GM10248 (cell line): Measurements from ENCODE around the gene COCH.

ENCODE experiments used
- CTCF ChIA-PET: fragments of 300-600 bp; sonication (Branson Sonifier 250); formaldehyde crosslinking; extraction: SDS; loops from one replicate; lab custom pipeline; 2021; ENCODE audit warnings: antibody characterized with exemption; lab: Yijun Ruan, JAX
- POLR2A ChIA-PET: fragments of 350-650 bp; sonication (Branson Sonifier 250); formaldehyde crosslinking; extraction: SDS; loops from one replicate; lab custom pipeline; 2020; ENCODE audit warnings: antibody characterized with exemption; lab: Yijun Ruan, JAX
- DNase-seq: peaks from one replicate; pipeline ENCODE4 v3.0.0; 2012; ENCODE audit errors: extremely low spot score
- TF ChIP-seq, protein P1 (sequence below): IDR thresholded peaks from 2 replicates; pipeline ENCODE4 v1.5.1; 2012; ENCODE audit warnings: mild to moderate bottlenecking, low read depth; ENCODE audit errors: extremely low read depth, missing control alignments, control extremely low read depth

The COCH gene

DNA sequence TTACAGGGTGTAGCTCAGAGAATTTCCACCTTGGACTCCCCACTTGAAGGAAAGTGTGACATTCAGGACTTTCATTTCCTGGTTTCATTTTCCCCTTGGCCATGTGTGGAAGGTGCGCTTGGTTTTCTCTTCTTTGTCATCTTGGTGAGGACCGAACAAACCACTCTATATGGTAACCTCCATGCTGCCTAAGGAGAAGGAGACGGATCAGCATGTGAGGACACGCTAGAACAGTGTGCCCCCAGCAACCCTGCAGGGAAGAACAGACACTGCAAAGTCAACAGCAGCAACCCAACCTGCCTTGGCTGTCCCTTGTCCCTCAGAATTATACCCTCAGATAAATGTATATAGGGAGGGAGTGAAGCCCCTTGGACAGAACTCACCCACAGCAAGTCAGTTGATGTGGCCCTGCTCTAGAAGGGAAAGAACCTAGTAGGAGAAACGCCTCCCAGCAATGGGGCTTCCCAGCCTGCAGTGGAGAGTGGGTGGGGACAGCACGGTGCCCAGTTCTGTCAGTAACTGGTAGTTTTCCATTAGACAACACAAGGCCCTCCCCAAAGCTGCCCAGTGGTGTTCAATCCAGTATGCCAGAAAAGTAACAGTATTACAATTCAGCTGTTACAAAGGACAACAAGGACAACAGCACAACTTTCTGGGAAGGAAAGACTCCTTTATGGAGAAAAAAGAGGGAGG is 18.9 kb upstream of the COCH start:
- TF ChIP-seq, protein P1, sequence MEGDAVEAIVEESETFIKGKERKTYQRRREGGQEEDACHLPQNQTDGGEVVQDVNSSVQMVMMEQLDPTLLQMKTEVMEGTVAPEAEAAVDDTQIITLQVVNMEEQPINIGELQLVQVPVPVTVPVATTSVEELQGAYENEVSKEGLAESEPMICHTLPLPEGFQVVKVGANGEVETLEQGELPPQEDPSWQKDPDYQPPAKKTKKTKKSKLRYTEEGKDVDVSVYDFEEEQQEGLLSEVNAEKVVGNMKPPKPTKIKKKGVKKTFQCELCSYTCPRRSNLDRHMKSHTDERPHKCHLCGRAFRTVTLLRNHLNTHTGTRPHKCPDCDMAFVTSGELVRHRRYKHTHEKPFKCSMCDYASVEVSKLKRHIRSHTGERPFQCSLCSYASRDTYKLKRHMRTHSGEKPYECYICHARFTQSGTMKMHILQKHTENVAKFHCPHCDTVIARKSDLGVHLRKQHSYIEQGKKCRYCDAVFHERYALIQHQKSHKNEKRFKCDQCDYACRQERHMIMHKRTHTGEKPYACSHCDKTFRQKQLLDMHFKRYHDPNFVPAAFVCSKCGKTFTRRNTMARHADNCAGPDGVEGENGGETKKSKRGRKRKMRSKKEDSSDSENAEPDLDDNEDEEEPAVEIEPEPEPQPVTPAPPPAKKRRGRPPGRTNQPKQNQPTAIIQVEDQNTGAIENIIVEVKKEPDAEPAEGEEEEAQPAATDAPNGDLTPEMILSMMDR = no peak

DNA sequence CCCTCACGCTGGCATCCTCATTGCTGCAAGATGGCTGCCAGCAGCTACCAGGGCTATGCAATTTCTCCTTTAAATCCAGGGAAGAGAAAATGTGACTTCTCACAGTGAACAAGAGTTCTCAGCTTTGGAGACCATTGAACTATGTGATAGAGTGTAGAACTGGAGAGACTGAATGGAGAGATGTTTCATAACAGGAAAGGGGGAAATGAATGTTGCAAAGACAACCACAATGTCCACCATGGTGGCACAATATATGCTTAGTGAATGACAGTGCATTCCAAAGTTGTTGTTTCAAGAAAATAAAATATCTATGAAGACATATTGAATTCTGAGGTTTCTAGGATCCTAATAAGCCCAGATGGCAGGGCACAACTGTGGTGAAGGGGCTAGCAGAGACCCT is 13.2 kb upstream of the COCH start:
- POLR2A ChIA-PET = no interaction called here
- CTCF ChIA-PET = no interaction called here
- TF ChIP-seq, protein P1 = no peak
- no peak for DNase-seq

More for the DNA sequence above, 18.9 kb upstream of the COCH start:
- POLR2A ChIA-PET = no interaction called here
- peak; percentile 70 for DNase-seq
- CTCF ChIA-PET = interaction anchor here (1.2 to 1.8 kb wide), 4 partner anchors 10 to 19 kb away, joined by 3 to 8 read pairs (median 4); partner anchors contain the start of gene COCH

DNA sequence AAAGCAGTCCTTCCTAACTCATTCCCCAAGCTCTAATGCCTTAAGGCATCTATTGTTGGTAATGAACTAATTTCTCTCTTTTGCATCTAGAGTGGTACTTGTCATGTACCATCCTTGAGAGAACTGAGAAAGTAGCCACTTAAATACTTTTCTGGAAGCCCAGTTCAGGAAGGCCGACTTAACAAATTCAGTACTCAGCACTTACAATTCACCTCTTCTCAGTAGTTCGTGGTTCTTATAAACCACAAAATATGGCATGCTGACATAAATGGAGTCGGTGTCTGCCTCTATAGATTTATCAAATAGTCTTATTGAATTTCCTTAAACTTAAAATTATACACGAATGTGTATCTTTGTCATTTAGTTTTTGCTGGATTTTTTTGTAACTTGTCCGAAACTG is 9.4 kb upstream of the COCH start:
- no peak for DNase-seq
- TF ChIP-seq, protein P1 = no peak
- POLR2A ChIA-PET = no interaction called here
- CTCF ChIA-PET = interaction anchor here (2.0 to 2.1 kb wide), 2 partner anchors 9 to 11 kb away, joined by 4 read pairs; partner anchors contain the start of gene COCH

DNA sequence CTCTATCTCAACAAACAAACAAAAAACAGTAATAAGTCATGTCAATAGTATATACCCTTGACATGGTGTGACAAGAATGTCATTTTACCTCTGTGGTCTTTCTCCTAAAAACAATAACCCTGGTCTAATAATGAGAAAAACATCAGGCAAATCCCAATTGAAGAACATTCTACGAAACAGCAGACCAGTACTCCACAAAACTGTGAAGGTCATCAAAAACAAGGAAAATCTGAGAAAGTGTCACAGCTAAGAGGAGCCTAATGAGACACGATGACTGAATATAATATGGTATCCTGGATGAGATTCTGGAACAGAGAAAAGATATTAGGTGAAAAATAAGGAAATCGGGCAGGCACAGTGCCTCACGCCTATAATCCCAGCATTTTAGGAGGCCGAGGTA is 5.6 kb upstream of the COCH start:
- ChIA-PET CTCF (no interaction called here), POLR2A (no interaction called here)
- no peak for DNase-seq
- TF ChIP-seq, protein P1 = no peak

DNA sequence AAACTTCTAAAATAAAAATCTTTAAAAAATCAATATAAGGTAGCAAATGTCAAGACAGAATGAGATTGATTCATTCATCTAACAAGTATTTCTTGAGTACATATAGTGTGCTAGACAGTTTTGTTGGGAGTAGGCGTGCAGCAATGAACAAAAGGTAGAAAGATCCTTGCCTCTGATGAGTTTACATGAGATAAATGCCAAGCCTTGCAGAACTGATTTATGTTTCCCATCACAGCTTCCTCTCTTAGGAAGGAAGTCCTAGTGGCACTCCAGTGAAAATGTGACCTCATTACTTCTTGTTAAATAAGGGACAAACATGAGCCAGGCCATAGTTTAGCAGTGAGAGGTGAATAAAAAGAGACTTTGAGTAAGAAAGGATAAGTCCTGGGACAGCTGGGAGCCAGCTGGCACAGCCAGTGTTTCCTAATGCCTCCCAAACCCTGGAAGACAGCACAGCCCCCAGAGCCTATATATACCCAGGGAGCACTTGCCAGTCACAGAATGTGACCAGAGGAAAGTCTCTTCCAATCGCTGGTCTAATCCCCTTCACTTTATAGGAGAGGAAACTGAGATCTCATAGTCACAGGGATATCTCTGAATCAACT is 4.7 kb upstream of the COCH start:
- TF ChIP-seq, protein P1 = no peak
- POLR2A ChIA-PET = interaction anchor here (0.6 kb wide), 1 partner anchor 24 kb away, joined by 10 read pairs; no protein-coding TSS in a partner anchor
- DNase-seq = no peak

DNA sequence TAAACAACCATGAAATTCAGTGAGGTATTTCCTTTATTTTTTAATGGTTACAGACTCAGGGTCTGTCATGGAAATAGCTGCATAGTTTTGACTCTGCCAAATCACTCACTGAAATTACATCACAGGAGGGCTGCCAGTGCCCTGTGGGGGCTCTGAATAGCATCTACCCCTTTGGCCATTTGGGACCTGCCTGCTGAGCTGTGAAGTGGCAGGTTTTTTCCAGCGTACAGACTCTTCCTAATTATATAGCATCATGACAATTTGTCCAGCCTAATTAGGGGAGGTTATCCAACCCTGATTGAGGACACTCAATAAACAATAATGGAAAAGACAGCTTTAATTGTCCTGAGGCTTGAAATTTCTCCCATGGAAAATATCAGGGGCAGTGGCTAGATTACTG is 1.8 kb upstream of the COCH start:
- POLR2A ChIA-PET = no interaction called here
- TF ChIP-seq, protein P1 = no peak
- DNase-seq = no peak
- CTCF ChIA-PET = interaction anchor here (1.0 to 3.2 kb wide), 4 partner anchors 11 to 22 kb away, joined by 3 to 19 read pairs (median 8); no protein-coding TSS in a partner anchor

More for the DNA sequence above, 4.7 kb upstream of the COCH start:
- CTCF ChIA-PET = interaction anchor here (1.3 to 1.4 kb wide), 2 partner anchors 15 to 259 kb away, joined by 3 to 4 read pairs; no protein-coding TSS in a partner anchor
